Putamen (tissue), 1 donor: ENCODE data around the gene ZNF326.

Source experiments
- DNase-seq: peaks from one replicate; pipeline ENCODE4 v3.0.0-alpha.2; 2016; ENCODE audit warnings: low spot score

Gene ZNF326

GRCh38 chr1:90074566-90074965, 79.7 kb downstream of the ZNF326 start:
- no peak for DNase-seq

GRCh38 chr1:90074970-90075391, 80.1 kb downstream of the ZNF326 start:
- no peak for DNase-seq

- no peak for DNase-seq
These were observed 89.1 kb downstream of the ZNF326 start for GRCh38 chr1:90083995-90084394.
